ENCODE data around the gene FBF1.
A peak's percentile ranks its signal among the peaks of the same experiment; 100 is the strongest.

FBF1 gene

DNA sequence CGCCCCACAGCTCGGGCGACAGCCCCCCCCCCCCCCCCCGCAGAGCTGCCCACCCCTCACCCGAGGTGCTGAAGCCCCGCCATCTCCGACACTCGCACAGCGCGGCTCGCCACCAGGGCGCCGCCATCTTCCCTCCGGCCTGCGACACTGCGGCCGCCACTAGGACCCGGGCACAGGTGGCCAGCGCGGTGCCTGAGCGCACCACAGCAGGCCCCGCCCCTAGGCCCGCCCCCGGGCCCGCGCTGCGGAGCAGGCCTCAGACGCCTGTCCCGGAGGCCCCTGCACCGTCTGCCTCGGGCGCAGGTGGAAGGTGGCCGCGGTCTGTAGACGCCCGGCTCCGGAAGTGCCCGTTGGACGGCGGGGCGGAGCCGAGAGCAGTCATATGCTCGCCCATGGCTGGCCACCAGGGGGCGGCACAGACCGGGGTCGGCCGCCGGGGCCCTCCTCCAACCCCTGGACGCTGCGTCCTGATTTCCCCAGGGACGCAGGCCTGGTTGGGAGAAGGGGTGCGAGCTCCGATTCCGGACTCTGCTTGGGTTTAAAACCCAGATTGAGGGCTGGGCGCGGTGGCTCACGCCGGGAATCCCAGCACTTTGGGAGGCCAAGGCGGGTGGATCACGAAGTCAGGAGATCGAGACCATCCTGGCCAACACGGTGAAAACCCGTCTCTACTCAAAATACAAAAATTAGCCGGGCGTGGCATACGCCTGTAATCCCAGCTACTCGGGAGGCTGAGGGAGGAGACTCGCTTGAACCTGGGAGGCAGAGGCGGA, 35.9 kb downstream of the FBF1 start, which contains the start of gene MRPL38:
TSS of gene MRPL38 (minus strand) at position 136 of the 773 bp plus-strand sequence. CDS start at position 127, 9 bp downstream.
- Histone ChIP-seq H2AFZ (ENCODE audit: low read depth, low read length) (peak within 1 kb of the TSS; percentile 90), H3K27ac (ENCODE audit: low read length) (peak within 1 kb of the TSS; percentile 81), H3K4me2 (ENCODE audit: low read length) (peak within 1 kb of the TSS; percentile 92), H3K4me3 (ENCODE audit: low read length) (peak within 1 kb of the TSS; percentile 83), H3K4me1 (ENCODE audit: low read length) (peaks cover 17% of the 10 kb centered on the region), H3K79me2 (ENCODE audit: low read length) (peaks cover 17% of the 10 kb centered on the region), H4K20me1 (ENCODE audit: insufficient read depth, low read length) (no peaks in the 10 kb centered on the region), H3K9ac (ENCODE audit: low read length) (peak within 1 kb of the TSS; percentile 88), H3K27me3 (ENCODE audit: low read depth, low read length) (no peaks in the 10 kb centered on the region), H3K36me3 (replicated peaks; ENCODE audit: low read depth, low read length) (peaks cover 9% of the 10 kb centered on the region), H3K9me3 (ENCODE audit: insufficient read depth, low read length) (peaks cover under 1% of the 10 kb centered on the region; the same call in 1 of the 2 replicates)
- no peak for TF ChIP-seq EZH2phosphoT487 (IDR thresholded peaks at IDR 0.05; ENCODE audit: low read depth)
- TF ChIP-seq, protein P1, sequence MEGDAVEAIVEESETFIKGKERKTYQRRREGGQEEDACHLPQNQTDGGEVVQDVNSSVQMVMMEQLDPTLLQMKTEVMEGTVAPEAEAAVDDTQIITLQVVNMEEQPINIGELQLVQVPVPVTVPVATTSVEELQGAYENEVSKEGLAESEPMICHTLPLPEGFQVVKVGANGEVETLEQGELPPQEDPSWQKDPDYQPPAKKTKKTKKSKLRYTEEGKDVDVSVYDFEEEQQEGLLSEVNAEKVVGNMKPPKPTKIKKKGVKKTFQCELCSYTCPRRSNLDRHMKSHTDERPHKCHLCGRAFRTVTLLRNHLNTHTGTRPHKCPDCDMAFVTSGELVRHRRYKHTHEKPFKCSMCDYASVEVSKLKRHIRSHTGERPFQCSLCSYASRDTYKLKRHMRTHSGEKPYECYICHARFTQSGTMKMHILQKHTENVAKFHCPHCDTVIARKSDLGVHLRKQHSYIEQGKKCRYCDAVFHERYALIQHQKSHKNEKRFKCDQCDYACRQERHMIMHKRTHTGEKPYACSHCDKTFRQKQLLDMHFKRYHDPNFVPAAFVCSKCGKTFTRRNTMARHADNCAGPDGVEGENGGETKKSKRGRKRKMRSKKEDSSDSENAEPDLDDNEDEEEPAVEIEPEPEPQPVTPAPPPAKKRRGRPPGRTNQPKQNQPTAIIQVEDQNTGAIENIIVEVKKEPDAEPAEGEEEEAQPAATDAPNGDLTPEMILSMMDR (IDR thresholded peaks at IDR 0.05; ENCODE audit: low read depth, low read length): peak; percentile 84

DNA sequence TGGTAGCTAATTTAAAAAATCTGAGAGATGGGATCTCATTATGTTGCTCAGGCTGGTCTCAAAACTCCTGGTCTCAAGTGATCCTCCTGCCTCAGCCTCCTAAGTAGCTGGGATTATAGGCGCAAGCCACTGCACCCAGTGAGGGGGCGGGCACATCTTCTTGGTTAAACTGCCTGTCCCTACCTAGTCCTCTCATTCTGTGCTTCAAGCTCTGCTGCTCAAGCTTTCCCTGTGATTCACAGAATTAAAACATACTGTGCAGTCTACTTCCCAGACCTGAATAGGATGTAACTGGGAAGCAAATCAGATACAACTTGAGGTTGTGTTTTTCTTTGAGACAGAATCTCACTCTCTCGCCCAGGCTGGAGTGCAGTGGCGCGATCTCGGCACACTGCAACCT, 38.4 kb downstream of the FBF1 start:
- no peaks in the 10 kb centered on the region for H3K9me3 ChIP-seq (ENCODE audit: insufficient read depth, low read length)
- no peaks in the 10 kb centered on the region for H4K20me1 ChIP-seq (ENCODE audit: insufficient read depth, low read length)
- H3K4me2 ChIP-seq (ENCODE audit: low read length): no peak overlapping the region
- H3K79me2 ChIP-seq (ENCODE audit: low read length): peaks cover 17% of the 10 kb centered on the region
- H3K27ac ChIP-seq (ENCODE audit: low read length): no peak overlapping the region
- H3K9ac ChIP-seq (ENCODE audit: low read length): no peak overlapping the region
- H3K4me3 ChIP-seq (ENCODE audit: low read length): no peak overlapping the region
- no peak overlapping the region for H2AFZ ChIP-seq (ENCODE audit: low read depth, low read length)
- TF ChIP-seq EZH2phosphoT487 (IDR thresholded peaks at IDR 0.05; ENCODE audit: low read depth): no peak
- TF ChIP-seq, protein P1 (IDR thresholded peaks at IDR 0.05; ENCODE audit: low read depth, low read length): no peak
- H3K36me3 ChIP-seq (replicated peaks; ENCODE audit: low read depth, low read length): peaks cover 9% of the 10 kb centered on the region
- no peaks in the 10 kb centered on the region for H3K27me3 ChIP-seq (ENCODE audit: low read depth, low read length)
- H3K4me1 ChIP-seq (ENCODE audit: low read length): peaks cover 17% of the 10 kb centered on the region

DNA sequence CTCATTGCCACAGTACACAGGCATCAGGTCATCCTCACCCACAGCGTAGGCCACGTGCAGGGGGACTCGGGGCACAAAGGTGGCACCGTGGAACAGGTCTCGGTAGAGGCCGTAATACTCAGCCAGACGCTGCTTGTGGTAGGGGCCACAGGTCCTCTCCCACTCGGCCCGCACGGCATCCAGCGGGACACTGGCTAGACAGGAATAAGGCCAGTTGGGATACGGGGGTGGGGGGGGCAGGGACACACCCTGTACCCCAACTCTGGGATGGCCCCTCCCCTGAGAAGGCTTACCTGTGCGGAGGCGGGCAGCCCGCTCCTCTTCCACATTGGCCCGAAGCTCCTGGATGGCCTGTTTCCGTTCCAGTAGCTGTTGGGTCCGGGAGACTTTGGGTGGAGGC, 39.1 kb downstream of the FBF1 start:
- Histone ChIP-seq H3K36me3 (replicated peaks; ENCODE audit: low read depth, low read length) (peaks cover 9% of the 10 kb centered on the region), H3K4me1 (ENCODE audit: low read length) (peaks cover 21% of the 10 kb centered on the region), H3K27me3 (ENCODE audit: low read depth, low read length) (no peaks in the 10 kb centered on the region), H3K4me3 (ENCODE audit: low read length) (no peak overlapping the region), H3K79me2 (ENCODE audit: low read length) (peaks cover 17% of the 10 kb centered on the region), H3K4me2 (ENCODE audit: low read length) (no peak overlapping the region), H2AFZ (ENCODE audit: low read depth, low read length) (no peak overlapping the region), H4K20me1 (ENCODE audit: insufficient read depth, low read length) (no peaks in the 10 kb centered on the region), H3K27ac (ENCODE audit: low read length) (no peak overlapping the region), H3K9ac (ENCODE audit: low read length) (no peak overlapping the region), H3K9me3 (ENCODE audit: insufficient read depth, low read length) (no peaks in the 10 kb centered on the region)
- TF ChIP-seq, protein P1 (IDR thresholded peaks at IDR 0.05; ENCODE audit: low read depth, low read length): no peak
- no peak for TF ChIP-seq EZH2phosphoT487 (IDR thresholded peaks at IDR 0.05; ENCODE audit: low read depth)

DNA sequence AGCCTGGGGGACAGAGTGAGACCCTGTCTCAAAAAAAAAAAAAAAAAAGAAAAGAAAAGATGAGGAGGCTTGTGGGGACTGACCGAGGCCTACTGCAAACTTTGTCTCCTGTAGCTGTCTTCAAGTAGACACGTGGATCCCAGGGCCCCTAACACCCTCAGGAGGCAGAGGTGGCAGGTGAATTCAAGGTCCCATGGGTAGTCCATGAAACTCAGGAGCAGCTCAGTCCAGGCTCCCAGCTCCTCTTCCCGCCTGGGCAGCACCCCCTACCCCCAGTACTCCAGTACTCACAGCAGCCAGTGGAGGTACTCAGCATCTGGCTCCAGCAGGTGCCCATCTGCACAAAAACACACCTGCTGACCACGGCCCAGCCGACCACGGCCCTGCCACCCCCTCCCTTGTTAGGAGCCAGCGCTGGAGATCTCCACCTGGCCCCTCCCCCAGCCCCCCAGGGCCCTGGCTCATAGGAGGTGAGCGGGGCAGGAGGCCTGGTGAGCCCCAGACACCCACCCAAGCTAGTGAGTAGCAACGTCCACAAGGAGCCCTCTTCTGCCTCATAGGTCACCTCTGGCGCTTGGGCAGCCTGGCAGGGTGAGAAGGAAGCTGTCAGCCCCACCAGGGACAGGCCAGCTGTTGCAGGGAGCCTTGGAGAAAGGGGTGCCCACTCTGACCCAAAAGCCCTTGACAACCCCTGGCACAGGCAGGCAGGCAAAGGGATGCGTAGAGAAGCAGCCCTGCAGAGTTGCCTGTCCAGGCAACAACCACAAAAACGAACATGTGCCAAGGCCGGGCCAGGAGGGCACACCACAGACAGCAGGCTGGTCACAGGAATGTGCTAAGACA, 39.9 kb downstream of the FBF1 start:
- Histone ChIP-seq H4K20me1 (ENCODE audit: insufficient read depth, low read length) (no peaks in the 10 kb centered on the region), H3K79me2 (ENCODE audit: low read length) (peaks cover 24% of the 10 kb centered on the region), H3K4me1 (ENCODE audit: low read length) (peaks cover 15% of the 10 kb centered on the region), H3K4me2 (ENCODE audit: low read length) (no peak overlapping the region), H2AFZ (ENCODE audit: low read depth, low read length) (no peak overlapping the region), H3K4me3 (ENCODE audit: low read length) (no peak overlapping the region), H3K27me3 (ENCODE audit: low read depth, low read length) (no peaks in the 10 kb centered on the region), H3K9me3 (ENCODE audit: insufficient read depth, low read length) (no peaks in the 10 kb centered on the region), H3K9ac (ENCODE audit: low read length) (no peak overlapping the region), H3K27ac (ENCODE audit: low read length) (no peak overlapping the region), H3K36me3 (replicated peaks; ENCODE audit: low read depth, low read length) (peaks cover 9% of the 10 kb centered on the region)
- TF ChIP-seq, protein P1 (IDR thresholded peaks at IDR 0.05; ENCODE audit: low read depth, low read length): no peak
- no peak for TF ChIP-seq EZH2phosphoT487 (IDR thresholded peaks at IDR 0.05; ENCODE audit: low read depth)

All from OCI-LY3 (cell line).